ENCODE measurements around the gene FBXL22. TPM values are rescaled to one million over a fixed set of nuclear protein-coding genes. Genes with fewer than 3 reads are reported as not detected.

Gene FBXL22
- total and polyA plus RNA-seq, 2 of the 4 experiments (the other 2 are of a cell fraction): 0.36 to 1.3 TPM

DNA sequence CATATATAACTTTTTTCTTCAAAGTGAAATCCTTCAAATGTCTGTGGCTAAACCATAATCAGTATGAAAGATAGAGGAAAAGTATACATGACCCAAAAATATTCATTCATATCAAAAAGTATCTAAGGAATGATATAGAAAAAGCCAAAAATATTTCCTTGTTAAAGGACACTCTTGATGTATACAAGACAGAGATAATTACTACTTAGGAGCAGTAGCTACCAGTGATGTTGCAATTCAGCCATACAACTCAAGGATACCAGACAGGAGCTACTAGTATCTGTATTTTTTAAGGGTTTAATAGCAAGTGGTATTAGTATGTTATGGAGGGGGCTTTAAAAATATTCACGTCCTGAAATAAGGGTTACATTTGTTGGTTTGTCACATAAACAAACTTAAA lies 37.0 kb downstream of the FBXL22 start:
- DNase-seq: no peak
- 0 out of 2 replicates have a peak, but pooled peaks have one; percentile 27 for ATAC-seq (ENCODE audit: low read depth)
- no peak overlapping the region for H3K14ac ChIP-seq (replicated peaks; ENCODE audit: low read depth, low read length)
- no peak overlapping the region for H2AK9ac ChIP-seq (replicated peaks; ENCODE audit: low read depth, low read length, poor library complexity)
- H2BK20ac ChIP-seq (ENCODE audit: low read depth, low read length): no peak overlapping the region
- H3K9ac ChIP-seq (ENCODE audit: low read depth, low read length): no peak overlapping the region
- no peaks in the 10 kb centered on the region for H3K27me3 ChIP-seq (ENCODE audit: control insufficient read depth, insufficient read depth, low read length)
- peaks cover 23% of the 10 kb centered on the region for H3K36me3 ChIP-seq (ENCODE audit: control insufficient read depth, insufficient read depth, low read length)
- WGBS, 2 experiments (ENCODE audit: extremely low coverage in 2 of 2, insufficient read length in 1 of 2): no CpG with 5 or more reads among the region's 1 CpG
- no peak overlapping the region for H4K91ac ChIP-seq (ENCODE audit: insufficient read depth, low read depth, low read length)
- H4K8ac ChIP-seq (ENCODE audit: low read depth in 2 of 2, low read length in 2 of 2): no peak overlapping the region
- H2BK15ac ChIP-seq (ENCODE audit: low read depth, low read length): no peak overlapping the region
- no peak overlapping the region for H3K56ac ChIP-seq (ENCODE audit: extremely low read depth, insufficient read depth, low read length)
- H2BK5ac ChIP-seq (ENCODE audit: low read depth, low read length, poor library complexity, severe bottlenecking): no peak overlapping the region
- no peak overlapping the region for H3K18ac ChIP-seq (ENCODE audit: low read depth, low read length)
- no peak overlapping the region for H3K4me3 ChIP-seq (ENCODE audit: insufficient read depth, low read depth, low read length)
- no peak overlapping the region for H3K4me2 ChIP-seq (ENCODE audit: low read depth, low read length)
- ChIA-PET CTCF (interaction anchor here (1.3 kb wide), 1 partner anchor 24 kb away, joined by 3 read pairs; no protein-coding TSS in a partner anchor), POLR2A (ENCODE audit: unreplicated experiment) (no interaction called here)
- no peak overlapping the region for H2AFZ ChIP-seq (replicated peaks; ENCODE audit: low read length, poor library complexity)
- no peak overlapping the region for H2BK120ac ChIP-seq (ENCODE audit: low read depth, low read length)
- H3K27ac ChIP-seq (ENCODE audit: insufficient read depth, low read length): no peak overlapping the region
- TF ChIP-seq CEBPB (IDR thresholded peaks at IDR 0.05; ENCODE audit: low read depth, low read length): peak; percentile 57
- no peak for TF ChIP-seq FOS (IDR thresholded peaks at IDR 0.05; ENCODE audit: low read depth, low read length)
- no peak overlapping the region for H2AK5ac ChIP-seq (ENCODE audit: low read depth, low read length)
- H3K4me1 ChIP-seq (ENCODE audit: control insufficient read depth, insufficient read depth, low read length): peaks cover 8% of the 10 kb centered on the region
- in situ Hi-C loops (cut with MboI; ENCODE audit: low sequenced_read_pairs) (loop anchor here (25.0 kb wide), 1 partner anchor 428 kb away; no protein-coding TSS in a partner anchor), intact Hi-C loops (cut with micrococcal nuclease) (loop anchor here (5.0 kb wide), 1 partner anchor 33 kb away; no protein-coding TSS in a partner anchor), dilution Hi-C loops (cut with HindIII; ENCODE audit: low sequenced_read_pairs, unreplicated experiment) (no loop called here)
- H3K79me1 ChIP-seq (ENCODE audit: low read depth in 1 of 2, low read length in 2 of 2): peaks cover 0 to 4% of the 10 kb centered on the region in 2 experiments; a peak in 1 of 4 replicates
- BruUV-seq (replicated peaks): no TSS peak
- H3K9me3 ChIP-seq (ENCODE audit: control insufficient read depth, insufficient read depth, low read length): no peaks in the 10 kb centered on the region
- H3K23ac ChIP-seq (ENCODE audit: low read depth, low read length): no peak overlapping the region
- peaks cover 11% of the 10 kb centered on the region for H3K9me1 ChIP-seq (ENCODE audit: insufficient read depth, low read length)
- no peaks in the 10 kb centered on the region for H4K20me1 ChIP-seq (ENCODE audit: insufficient read depth, low read length)
- H3K4ac ChIP-seq (ENCODE audit: low read depth, low read length): no peak overlapping the region
- no peak overlapping the region for H4K5ac ChIP-seq (ENCODE audit: low read depth, low read length)

Measured in IMR-90 (cell line).